GM21390 (cell line): ENCODE measurements around the gene RANGAP1.
"Not testable (repeated sequence)": the region's sequence is repeated elsewhere in the genome, so short reads cannot be mapped to it uniquely, and the experiment has no call there.

ENCODE experiments used
- ATAC-seq: cut with Tn5 transposase; IDR thresholded peaks from one replicate; pipeline ENCODE4 v1.9.1; 2021; ENCODE audit not compliant: unreplicated experiment

The RANGAP1 gene

DNA sequence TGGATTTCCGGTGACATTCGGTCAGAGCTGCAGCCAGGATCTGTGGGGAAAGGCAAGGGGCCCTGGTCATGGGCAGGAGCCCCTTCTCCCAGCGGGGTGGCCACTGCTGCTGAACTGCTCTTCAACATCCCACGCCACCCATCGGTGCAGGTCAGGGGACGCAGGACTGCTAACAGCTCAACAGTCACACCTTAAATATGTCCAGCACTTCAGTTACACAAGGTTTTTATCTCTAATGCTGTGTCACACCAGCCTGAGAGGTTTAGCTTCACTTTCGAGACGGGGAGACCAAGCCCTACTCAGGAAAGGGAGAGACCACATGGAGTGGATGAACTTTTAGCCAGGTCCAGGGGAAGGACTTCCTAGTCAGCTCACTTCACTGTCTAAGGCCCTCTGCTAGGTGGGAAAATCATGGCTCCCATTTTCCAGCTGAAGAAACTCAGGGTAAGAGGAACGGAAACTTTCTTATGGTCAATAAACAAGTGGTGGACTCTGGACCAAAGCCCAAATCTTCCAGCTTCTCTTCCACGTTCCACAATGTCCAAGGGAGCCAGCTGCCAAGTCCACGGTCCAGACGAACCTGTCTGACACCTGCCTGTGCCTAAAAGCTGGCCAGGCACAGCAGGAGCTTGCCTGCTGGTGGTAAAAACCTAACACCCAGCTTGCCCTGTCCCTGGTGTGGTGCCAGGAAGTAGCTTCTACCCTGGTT, 24.3 kb downstream of the RANGAP1 start:
- no peak for ATAC-seq

DNA sequence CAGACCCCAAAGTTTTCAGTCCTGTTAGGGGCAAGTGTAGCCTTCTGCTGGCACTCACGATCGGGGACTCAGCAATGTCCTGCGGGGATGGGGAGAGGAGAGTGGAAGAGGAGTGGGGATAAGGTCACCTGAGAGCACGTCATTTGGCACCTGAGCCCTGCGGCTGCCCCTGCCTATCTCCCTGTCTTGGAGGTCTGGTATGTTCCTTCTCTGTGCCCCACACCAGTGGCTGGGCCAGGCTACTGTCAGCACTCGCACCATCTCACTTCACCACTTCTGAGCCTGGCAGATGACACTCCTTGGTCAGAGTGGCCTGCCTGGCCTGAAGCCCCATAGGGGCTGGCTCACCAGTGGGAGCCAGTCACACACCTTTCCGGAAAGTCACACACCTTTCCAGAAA, 25.1 kb downstream of the RANGAP1 start:
- ATAC-seq = no peak

DNA sequence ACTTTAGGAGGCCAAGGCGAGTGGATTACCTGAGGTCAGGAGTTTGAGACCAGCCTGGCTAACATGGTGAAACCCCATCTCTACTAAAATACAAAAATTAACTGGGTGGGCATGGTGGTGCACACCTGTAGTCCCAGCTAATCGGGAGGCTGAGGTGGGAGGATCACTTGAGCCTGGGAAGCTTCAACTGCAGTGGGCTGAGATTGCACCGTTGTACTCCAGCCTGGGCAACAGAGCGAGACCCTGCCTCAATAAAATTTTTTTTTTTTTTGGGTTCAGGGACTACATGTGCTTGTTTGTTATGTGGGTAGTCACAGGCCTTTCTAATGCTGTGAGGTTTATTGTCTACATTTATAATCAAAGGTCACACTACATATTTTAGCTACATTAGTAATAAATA, 26.2 kb downstream of the RANGAP1 start:
- not testable (repeated sequence) for ATAC-seq

DNA sequence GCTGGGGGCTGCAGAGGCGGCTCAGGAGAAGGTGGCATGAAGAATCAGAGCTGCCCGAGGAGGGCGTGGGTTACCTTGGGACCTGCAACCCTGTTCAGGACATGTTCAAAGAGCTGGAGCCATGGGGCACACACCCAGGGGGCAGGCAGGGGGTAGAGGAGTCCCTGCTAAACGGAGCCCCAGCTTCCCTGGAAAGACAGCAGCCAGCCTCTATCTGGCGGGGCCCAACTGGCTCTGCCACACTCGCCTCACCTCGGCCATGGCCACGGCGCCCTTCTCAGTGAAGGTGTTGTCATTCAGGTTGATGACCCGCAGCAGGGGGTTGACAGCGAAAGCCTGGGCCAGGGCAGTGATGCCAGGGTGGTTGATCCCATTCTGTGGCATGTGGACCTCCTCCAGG, 28.3 kb downstream of the RANGAP1 start:
- ATAC-seq = no peak

DNA sequence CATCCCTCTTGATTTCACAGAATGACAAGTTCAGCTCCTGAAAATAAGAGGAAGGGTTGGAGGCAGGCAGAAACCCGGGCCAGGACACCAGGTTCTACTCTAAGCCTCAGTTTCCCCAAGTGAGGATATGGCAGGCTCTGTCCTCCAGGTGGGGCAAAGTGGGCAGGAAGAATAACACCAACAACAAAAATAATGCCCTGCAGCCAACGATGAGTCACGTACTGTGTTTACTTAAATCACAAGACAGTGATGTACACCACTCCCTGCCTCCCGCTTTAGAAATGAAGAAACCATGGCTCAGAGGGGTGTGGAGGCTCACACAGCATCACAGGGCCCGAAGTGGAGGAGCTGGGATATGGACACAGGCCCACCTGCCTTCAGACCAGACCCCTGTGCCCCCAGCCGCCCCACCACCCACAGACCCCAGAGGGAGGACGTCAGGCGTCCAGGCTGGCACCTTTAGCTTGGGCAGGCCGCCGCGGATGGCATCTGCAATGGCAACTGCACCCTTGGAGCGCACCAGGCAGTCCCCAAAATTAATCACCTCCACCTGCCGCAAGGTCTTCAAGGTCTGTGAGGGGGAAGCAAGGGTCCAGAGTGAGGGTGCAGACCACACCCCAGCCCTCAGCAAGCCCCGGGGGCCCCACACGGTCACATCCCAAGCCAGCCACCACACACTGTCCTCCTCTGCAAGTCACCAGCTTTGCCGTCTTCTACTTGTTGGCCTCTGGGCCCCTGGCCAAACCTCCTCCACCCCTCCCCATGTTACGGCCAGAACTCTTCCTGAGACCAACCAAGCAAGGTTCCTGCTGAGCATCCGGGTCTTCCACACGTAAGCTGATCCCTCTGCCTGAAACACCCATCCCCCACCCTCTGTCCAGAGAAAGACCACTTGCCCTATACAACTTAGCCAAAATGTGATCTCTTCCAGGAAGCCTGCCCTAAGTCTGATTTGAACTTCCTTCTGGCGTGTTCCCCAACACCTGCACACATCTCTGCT, 29.4 kb downstream of the RANGAP1 start:
- no peak for ATAC-seq

DNA sequence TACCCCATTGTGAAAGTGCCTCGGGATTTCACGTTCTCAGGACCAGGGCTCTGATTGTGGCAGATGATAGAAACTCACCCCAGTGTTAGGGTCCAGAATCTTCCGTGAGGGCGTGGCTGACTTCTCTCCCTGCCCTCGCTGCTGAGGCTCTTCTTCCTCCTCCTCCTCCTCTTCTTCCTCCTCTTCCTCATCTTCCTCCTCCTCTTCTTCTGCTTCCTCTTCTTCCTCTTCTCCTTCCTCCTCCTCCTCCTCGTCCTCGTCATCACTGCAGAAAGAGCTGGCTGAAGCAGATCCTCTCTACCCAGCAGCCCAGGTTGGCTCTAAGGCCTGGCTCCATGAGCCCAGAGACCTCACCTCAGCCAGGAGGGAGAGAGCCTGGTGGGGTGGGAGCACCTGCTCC, 31.8 kb downstream of the RANGAP1 start:
- no peak for ATAC-seq

DNA sequence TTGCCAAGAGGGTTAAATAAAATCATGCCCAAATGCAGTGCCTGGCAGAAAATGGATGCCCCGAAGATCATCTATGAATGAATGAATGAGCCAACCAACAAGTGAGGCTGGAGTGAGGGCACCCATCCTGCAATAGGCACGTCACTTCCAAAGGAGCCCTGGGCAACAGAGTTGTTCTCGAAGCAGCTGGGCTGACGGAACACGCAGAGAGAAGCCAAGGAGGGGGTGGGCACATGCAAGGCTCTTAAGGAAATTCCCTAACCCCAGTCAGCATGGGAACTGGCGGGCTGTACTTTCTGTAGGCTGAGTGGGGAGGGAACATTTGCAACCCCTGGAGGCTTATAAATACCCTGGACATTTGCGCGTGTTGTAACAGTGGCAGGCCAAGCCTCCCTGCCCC, 33.6 kb downstream of the RANGAP1 start:
- ATAC-seq = no peak

DNA sequence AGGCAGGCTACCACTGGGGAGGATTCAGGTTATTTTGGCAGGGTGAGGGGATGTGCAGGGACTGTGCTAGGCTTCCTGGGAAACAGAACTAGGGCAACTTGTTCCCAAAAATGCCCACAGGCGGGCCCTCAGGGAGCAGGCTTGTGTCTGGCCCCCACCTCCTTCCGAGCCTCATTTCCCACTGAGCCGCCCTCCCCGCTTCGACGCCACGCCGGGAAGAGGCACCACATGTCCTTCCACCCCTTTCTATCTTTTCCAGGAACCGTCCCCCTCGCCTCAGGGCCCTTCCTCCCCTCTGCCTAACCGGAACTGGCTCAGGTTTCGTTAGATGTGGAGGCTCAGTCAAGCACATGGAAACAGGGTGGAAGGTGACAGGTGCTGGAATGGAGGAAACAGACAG, 35.9 kb downstream of the RANGAP1 start:
- no peak for ATAC-seq

DNA sequence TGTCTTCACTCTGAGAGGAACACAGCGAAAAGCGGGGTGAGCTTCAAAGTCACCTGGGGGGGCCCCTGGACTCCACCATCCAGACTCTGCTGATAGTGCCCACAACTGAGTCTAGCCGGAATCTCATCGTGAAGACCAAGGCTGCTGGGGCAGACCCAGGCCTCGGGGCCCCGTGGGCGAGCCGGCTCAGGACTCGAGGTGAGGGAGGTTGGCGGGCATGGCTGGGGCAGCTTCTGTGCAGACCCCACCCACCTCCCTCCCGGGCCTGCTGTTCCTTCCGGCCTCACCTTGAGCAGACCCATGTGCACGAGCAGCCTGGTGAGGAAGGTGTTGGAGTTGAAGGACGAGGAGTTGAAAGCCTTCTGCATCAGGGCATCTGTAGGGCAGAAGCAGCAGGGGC, 36.5 kb downstream of the RANGAP1 start:
- no peak for ATAC-seq

DNA sequence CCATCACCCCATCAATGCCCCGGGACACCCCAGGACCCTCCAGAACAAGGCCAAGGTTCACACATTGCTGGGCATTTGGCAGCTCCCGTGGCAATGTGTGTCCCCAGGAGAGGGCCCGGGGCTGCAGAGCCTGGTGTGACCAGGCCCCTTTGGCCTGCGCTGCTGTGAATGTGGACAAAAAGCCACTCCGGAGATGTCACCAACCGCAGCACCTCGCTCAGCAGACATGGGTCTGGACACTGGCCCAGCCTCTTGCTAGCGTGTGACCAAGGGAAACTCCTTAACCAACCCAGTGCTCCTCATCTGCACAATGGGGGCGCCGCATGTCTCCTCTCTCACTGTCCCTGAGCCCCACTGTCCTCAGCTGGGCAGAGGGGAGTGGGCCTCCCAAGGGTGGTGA, 37.2 kb downstream of the RANGAP1 start:
- ATAC-seq = no peak

DNA sequence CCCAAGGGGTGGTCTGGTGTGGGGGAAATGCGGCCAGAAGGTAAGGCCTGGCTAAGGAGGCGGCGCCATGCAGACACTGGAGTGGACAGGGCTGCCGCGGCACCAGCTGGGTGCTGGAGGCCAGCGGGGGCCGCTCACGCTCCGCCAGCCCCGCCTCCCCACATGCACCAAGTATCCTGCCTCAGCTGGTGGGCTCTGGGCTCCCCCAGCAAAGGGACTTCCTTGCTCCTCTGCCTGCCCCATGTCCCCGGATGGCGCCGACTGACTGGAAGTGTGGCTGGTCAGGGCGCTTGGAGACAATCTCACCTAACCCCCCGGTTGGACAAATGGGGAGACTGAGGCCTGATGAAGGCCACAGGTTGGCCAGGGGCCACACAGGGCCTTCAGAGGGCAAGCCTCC, 37.7 kb downstream of the RANGAP1 start:
- no peak for ATAC-seq

DNA sequence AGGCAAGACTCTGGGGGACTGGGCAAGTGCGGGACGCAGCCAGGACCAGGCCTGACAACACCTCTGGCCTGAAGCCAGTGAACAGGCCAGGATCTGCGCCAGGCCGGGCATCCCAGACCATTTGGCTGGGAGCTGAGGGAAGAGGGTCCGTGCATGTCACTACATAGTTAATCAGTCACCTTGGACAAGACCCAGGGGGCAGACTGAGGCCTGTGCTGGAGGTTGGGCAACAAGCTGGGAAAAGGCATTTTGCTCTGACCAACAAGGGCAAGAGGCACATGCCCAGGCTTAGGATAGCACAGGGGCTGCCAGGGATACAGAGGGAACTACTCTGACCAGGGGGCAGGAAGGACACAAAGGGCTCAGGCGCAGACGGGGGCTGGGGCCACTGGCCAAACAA, 38.3 kb downstream of the RANGAP1 start:
- no peak for ATAC-seq

DNA sequence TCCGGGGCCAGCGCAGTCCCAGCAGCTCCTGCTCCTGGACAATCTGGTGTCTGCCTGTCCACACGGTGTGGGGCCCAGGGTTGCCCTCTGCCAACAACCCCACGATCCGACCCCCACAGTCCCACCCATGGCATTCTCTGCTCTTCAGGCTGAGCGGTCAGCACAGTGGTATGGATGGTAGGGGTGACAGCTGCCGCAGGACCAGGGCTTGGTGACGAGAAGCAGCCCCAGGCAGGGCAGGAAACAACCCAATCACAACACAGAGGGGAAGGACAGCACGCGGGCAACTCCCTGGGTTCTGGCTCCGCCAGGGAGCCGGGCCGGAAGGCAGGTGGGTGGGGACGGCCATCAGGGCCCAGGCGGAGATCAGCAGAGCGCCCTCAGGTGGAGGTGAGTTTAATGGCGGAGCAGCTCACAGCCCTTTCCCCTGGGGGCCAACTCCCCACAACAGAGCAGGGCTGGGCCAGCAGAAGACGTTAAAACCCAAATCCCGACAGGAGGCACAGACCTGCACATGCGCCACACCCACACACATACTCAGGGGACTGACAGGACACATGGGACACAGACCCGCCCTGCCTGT, 40.0 kb downstream of the RANGAP1 start:
- ATAC-seq = no peak

DNA sequence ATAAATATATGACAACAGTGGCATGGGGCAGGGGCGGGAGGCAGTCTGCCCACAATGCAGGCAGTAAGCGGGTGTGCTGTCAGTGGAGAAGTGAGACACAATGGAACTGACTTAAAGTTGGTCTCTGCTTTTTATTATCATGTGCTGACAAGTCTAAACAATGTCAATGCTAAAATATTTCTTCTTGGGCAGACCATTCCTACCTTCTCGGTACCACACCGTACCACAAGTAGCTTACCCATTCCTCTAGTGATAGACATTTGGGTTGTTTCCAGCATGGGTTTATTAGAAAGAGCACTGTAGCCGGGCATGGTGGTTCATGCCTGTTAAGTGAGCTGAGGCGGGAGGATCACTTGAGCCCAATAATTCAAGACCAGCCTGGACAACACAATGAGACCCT, 42.6 kb downstream of the RANGAP1 start:
- no peak for ATAC-seq

DNA sequence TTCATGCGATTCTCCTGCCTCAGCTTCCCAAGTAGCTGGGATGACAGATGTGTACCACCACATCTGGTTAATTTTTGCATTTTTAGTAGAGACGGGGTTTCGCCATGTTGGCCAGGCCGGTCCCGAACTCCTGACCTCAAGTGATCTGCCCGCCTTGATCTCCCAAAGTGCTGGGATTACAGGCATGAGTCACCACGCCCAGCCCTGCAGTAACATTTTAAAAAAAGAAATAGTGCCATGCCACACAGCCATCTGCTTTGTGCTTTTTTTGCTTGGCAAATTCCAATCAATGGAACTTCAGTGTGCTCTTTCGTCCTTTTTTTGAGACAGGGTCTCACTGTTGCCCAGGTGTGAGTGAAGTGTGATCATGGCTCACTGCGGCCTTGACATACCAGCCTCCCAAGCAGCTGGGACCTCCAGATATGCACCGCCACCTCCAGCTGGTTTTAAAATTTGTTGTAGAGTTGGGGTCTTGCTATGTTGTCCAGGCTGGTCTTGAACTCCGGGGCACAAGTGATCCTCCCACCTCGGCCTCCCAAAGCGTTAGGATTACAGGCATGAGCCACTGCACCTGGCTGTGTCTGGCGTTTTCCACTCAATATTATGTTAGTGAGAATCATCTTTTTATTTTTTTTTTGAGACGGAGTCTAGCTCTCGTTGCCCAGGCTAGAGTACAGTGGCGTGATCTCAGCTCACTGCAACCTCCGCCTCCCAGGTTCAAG, 43.4 kb downstream of the RANGAP1 start:
- no peak for ATAC-seq

DNA sequence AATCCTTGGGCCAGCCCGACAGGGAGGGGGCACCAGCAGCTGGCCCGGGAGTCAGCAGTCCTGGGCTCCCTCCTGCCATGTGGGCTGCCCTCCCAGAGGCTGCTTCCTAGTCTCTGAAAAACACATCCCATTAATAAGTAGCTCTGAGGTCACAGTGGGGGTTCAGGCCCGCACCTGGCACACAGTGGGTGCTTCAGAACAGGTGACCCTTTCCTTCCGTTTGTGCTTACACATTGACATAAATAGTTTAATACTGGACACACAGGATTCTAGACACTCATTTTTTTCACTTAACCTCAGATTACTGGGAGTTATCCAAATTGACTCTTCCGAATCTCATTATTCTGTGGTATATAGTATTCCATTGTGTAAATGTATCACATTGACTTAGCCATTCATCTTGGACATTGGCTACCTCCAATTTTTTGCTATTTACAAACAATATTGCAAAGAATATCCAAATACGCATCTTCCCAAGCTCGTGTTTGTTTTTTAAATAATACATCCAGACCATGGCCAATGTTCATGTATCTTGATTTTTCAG, 44.8 kb downstream of the RANGAP1 start:
- ATAC-seq = no peak

DNA sequence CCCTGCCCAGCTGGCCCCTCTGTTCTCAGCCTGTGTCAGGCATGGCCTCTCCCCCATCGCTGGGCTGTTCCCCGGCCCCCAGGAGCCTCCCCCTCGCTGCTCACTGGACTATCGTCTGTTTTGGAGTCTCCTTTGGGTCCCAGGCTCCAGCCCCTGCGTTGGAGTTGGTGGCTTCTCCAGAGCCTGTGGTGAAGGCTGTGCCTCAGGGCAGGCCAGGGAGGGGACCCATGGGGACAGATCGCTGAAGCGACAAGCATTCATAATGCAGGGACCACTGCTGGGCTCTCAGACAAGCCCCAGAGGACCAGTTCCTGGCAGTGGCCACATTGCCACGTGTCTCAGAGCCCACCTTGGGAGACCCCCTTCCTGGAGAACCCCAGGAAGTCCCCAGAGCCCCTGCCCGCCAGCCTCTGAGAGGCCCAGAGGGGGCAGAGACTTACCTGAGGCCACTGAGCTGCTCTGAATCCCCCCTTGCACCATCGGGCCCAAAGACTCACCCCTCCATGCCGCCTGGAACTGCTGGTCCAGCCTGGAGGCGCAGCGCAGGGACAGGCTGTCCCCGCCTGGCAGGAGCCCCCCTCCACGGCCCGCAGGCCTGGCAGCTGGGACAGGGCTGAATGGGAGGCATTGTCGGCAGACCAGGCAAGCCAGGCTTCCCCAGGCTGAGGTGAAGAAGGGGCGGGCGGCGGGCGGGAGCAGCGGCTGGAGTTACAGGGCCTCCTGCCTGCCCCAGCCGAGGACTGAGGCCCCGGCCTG, 45.4 kb downstream of the RANGAP1 start, which contains the start of gene CHADL:
Gene CHADL, minus strand, starts transcription at position 555 of the 756 bp plus-strand sequence. Its CDS starts 50 bp downstream, at position 505.
- no peak for ATAC-seq

DNA sequence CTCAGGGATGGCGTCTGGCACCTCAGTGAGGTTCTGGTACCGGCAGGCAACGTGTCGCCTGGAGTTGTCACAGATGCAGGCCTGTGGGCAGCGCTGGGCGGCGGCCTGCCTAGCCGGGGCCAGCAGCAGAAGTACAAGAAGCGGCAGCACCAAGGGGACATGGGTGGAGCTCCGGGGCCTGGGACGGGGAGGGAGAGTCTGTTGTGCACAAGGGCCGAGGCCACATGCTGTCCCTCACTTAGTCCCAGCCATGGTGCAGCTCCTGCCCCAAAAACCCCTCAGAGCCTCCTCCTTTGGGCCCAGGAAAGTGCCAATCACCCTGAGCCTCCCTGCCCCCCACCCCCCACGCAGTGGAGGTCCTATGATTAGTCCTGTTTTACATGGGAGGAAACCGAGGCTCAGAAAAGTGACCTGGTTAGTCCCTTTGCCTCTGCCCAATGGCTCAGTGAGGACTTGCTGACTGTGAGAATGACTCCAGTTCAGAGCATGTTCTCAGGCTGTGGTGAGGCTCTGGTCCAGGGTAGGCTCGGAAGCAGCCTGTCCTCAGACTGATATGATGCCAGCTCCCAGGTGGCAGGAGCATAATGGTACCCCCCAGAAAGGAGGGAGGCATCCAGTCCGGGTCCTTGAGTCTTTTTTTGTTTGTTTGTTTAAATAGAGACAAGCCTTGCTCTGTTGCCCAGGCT, 46.4 kb downstream of the RANGAP1 start:
- no peak for ATAC-seq
